Right lobe of liver (tissue), 4 donors: ENCODE measurements around the gene CHIA.

Source experiments
- CTCF ChIP-seq, 4 donors: fragments of 200-600 bp in 3 of 4; fragments of 450-650 bp in 1 of 4; IDR thresholded peaks; one replicate each; pipeline versions ENCODE4 v1.5.1 to v1.8.0; 2016 to 2022; ENCODE audit warnings: antibody characterized with exemption in 4 of 4, mild to moderate bottlenecking in 2 of 4
- POLR2A ChIP-seq: fragments of 450-650 bp; IDR thresholded peaks from one replicate; pipeline ENCODE4 v1.6.1; 2017; ENCODE audit warnings: antibody characterized with exemption, mild to moderate bottlenecking
- donor health status: DM: no; HTN: no; CAD: no.
- donor health status: DM: no; HTN: no; CAD: no.
- donor health status: DM: no; HTN: yes; CAD: no.

- TF ChIP-seq CTCF (IDR thresholded peaks at IDR 0.05) (no peak), POLR2A (no peak)
Measured at GRCh38 chr1:111275079-111275478, 15.6 kb upstream of the CHIA start.
